Glomerular visceral epithelial cell (primary cell): ENCODE results near the gene DHRS7B.
"Not testable (repeated sequence)": the region's sequence is repeated elsewhere in the genome, so short reads cannot be mapped to it uniquely, and the experiment has no call there.

Experiments
- DNase-seq: peaks from one replicate; pipeline ENCODE4 v3.0.0-alpha.2; 2016; ENCODE audit errors: extremely low spot score

The DHRS7B gene

DNA sequence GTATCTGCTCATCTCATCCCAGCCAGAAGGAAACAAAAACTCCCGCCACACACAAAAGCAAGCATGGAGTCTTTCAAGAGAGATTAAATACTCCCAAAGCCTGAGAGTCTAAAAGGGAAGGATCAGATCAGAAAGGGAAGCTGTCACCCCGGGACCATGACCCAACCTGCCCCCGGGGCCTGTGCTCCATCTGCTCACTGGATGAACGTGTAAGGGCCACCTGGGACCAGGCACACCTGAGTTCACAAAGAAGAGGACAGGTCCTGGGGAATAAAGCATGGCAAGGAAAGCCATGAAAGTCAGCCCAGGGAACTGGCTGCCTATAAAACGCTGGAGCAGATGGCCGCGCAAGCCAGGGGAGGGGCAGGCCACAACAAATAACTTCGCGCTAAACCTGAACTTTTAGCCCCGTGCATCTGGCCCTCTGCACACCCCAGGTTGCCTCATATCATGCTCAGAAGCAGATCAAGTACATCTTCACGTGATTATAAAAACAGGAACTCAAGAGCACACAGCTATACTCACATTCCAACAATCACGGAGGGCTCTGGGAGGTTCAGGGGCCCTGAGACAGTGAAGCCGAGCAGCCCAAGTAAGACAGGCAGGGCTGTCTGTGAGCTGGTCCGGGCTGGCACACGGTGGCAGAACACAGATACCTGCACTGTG lies 83.8 kb downstream of the DHRS7B start:
- no peak for DNase-seq

DNA sequence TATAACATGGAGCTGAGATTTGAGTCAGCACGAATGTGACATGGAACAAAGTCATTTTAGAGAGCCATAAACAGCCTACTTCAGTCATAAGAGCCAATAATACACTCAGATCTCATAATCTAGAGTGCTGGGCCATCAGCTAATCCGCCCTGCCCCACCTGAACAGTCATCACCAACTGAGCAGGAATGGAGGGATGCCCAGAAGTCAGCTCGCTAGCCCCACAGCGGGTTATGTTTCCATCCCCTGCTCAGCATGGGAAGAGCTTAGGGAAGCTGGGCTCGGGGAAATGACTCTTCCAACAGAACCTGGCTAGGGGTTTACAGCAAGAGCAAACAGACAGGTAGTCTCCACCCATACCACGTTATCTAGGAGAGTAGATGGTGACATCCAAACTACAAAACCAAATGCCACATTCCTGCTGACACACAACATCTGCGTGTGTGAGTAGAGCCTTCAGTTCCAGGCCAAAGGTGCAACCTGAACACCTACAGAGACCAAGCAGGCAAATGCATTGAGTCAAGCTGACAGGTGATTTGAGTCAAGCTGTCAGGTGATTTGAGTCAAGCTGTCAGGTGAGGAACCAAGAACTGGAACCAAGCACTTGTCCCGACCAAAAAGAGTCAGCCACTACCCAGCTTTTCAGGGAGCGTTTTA lies 85.2 kb downstream of the DHRS7B start:
- no peak for DNase-seq

DNA sequence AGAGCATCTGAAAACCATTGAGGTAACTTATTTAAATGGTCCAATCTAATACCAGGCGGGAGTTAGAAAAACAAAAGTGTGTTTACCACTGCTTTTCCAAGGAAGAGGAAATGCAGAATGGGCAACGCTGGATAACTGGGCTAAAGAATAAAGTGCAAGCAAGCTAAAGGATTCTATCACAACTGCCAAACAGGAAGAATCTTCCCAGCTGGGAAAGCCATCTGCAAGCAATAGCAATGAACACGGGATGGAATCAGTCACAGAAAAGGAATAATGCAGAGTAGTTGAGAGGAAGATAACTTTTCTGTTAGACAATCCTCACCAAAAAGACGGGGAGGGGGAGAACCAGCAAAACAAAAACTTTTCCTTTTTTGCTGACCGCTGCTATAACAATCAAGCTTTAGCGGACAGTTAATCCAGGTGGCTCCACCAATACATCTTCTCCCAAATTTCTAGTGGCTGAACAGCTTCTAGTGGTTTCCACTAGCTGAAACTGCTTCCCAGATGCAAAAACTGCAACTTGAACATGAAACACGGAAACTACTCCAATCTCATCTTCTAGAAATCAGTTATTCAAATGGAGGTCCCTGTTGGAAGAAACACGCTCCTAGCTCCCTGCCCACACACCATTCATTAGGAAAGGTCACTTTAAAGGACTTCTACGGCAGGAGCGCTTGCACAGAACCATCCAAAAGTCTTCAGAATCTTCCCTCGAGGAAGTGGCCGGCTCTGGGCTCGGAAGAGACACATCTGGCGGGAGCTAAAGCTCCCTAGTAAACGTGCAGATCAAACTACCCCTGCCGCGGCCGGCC lies 86.3 kb downstream of the DHRS7B start:
- DNase-seq: no peak

DNA sequence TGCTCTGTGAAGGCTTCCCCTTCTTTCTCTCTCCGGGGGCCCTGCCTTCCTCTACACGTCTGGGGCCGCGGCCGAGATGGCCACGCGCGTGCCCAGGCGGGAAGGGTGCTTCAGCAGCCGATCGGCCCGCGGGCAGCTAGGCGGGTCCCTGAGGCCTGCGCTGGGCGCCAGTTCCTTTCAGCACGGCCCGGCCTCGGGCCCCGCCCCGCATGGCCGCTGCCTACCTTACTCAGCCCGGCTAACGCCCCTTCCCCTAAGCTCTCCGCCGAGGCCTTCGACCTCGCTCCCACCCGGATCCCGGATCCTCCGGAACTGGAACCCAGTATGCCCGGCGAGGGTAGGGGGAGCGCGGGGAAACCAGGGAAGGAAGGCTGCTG lies 86.9 kb downstream of the DHRS7B start:
- peak; percentile 39 for DNase-seq

DNA sequence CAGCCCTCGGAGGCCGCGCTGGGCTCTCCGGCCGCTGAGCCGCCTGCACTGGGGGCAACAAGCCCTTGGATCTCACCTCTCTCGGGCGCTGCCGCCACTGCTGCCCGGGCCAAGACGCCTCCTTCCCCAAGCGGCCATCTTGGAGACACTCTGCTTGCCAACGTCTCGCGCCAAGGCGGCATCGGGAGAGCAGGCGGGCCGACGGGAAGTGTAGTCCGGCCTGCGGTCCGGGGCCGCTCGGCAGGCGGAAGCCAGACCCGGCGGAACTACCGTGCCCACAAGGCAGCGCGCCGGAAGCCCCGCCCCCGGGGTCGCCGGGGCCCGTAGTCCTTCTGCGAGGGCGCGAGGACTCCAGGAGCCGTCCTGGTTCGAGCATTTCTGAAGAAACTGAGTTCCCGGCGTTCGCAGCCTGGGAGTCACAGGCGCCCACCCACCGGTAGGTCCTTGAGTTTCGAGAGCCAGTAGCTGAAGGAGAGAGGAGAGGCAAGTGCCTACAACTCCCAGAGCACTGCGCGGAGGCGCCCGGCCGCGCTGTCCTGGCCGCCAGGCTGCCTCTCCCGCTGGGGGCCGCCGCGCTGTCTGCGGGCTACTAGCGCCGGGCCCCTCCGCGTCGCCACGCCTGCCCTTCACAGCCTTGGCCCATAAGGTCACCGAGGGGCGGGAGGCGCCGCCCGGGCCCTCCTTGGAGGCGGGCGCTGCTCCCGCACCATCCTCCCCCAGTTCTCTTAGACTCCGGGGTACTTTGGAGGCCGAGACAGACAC lies 87.4 kb downstream of the DHRS7B start, which contains the start of gene TMEM11:
TMEM11 (minus strand) TSS at position 147 of the 762 bp plus-strand sequence; CDS start at position 138, 9 bp downstream.
- DNase-seq: peak; percentile 96

DNA sequence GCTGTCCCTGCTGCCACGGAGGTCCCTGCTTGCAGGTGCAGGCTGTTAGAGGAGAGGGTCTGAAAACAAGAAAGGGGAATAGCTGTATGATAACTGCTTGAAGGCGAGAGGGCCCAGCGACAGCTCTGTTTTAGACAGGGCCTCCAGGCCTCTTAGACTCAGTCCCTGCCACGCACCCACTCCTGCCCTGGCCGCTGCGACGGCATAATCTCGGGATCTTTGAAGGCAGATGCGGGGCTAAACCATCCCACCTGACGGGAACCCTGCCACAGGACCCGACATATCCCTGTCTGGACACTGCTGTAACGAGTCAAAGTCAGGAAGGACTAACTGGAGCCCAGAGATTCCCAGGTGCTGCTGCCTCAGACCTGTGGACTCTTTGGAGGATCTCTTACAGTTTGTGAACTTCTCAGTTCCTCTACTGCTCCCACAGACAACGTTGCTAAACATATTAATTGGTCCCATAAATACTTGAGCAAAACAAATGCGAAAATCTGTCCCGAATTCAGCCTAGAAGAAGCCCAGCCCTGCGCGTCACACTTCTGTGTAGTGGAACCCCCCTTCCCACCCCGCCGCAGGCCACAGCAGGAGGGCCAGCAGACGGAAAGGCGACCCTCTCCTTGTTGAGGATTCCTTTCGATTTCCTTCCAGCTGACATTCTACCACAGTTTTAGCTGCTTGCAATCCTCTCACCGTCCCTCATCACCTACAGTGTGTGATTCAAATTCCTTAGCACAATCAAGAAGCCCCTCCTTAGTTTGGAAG lies 88.2 kb downstream of the DHRS7B start:
- no peak for DNase-seq

DNA sequence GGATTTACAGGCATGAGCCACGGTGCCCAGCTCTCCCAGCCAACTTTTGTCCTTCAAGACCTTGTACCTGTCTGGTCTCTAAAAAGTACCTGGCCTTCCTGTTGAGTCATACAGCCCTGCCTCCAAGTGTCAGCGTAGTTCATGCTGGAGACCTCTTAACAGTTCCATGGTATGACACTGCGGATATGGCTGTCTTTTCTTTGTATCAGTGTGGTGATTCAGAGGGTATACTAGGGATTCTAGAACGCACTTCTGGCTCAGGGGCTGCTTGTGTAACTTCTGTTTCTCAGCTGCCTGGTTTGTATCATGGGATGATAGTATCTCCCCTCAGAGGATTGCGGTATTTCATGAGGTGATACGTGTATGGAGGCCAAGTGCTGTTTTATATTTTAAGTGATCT lies 89.2 kb downstream of the DHRS7B start:
- no peak for DNase-seq

DNA sequence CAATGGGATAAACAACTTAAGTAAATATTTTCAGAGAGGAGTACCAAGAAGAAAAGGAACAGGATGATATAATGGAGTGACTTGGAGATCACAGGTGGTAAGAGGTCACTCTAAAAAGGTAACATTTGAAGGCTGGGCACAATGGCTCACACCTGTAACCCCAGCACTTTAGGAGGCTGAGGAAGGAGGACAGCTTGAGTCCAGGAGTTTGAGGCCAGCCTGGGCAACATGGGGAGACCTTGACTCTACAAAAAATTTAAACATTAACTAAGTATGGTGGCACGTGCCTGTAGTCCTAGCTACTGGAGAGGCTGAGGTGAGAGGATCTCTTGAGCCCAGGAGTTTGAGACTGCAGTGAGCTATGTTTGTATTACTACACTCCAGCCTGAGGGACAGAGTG lies 90.6 kb downstream of the DHRS7B start:
- DNase-seq: no peak

DNA sequence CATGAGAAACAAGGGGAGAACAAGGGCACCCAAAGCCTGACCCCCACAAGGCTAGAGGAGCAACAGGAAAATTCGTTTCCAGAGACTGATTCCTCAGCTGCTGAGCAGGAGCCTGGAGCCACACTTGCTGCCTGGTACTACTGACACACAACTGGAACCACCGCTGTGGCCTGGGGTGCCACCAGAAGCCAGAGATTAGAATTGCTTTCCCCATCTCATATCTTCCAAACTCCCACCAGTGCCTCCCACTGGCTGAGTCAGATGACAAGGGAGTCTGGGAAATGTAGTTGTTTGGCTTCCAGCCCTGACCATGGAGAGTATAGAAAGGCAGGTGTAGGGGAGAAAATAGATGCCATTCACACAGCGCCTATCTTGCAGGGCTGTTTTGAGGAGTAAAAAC lies 91.3 kb downstream of the DHRS7B start:
- no peak for DNase-seq

DNA sequence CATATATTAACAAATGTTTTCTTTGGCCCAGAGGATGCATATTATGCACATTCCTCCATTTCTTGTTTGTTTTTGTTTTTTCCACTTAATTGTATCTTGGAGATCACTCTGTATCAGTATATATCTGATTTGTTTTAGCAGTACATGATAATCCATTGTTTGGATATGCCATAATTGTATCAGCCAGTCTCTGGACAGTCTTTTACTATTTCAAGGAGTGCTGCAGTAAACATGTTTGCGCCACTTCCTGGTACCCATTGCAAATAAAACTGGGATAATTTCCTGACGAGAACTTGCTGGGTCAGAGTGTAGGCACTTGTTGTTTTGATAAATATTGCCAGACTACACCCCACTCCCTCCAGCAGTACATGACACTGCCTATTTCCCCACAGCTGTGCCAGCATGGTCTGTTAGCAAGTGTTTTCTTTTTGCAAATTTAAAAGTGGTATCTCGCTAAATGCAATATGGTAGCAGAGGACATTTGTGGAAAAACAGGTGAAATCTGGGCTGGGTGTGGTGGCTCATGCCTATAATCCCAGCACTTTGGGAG lies 92.1 kb downstream of the DHRS7B start:
- DNase-seq: no peak

DNA sequence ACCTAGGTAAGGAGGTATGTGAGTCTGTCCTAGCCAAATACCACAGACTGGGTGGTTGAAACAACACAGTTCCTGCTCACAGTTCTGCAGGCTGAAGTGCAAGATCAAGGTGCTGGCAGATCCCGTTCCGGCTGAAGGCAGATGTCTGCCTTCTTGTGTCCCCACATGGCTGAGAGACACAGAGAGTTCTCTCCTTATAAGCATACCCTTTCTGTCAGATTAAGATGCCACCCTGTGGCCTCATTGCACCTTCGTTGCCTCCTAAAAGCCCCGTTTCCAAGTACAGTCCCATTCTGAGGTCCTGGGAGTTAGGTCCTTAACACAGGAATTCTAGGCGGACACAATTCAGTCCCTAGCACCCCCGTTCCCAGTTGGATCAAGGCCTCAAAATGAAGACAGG lies 96.3 kb downstream of the DHRS7B start:
- DNase-seq: no peak

DNA sequence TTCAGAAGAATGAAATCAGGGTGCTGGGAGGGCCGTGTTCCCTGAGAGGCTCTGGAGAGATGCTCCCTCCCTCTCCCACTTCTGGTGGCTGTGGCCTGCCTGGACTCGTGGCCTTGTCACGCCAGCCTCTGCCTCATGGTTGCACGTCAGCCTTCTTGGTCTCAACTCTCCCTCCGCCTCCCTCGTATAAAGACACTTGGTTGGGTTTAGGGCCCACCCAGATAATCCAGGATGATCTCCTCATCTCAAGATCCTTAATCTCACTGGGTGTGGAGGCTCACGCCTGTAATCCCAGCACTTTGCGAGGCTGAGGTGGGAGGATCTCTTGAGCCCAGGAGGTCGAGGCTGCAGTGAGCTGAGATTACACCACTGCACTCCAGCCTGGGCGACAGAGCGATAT lies 100.5 kb downstream of the DHRS7B start:
- not testable (repeated sequence) for DNase-seq

DNA sequence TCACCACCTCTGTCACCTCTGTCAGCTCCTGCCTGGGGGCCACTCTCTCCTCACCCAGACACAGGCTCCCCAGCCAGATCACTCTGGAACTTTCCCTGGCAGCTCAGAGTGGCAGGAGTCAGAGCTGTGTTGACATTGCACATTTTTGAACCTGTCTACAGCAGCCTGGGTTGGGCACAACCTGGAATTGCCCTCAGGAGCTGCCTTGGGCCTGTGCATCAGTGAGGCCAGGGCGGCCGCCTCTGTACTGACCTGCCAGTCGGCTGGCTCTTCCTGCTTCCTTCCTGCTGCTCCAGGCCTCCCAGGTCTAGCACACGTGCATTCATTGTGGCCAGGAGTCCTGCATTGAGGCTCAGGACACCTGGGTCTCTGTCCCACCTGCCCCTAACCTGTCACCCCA lies 101.3 kb downstream of the DHRS7B start:
- no peak for DNase-seq

DNA sequence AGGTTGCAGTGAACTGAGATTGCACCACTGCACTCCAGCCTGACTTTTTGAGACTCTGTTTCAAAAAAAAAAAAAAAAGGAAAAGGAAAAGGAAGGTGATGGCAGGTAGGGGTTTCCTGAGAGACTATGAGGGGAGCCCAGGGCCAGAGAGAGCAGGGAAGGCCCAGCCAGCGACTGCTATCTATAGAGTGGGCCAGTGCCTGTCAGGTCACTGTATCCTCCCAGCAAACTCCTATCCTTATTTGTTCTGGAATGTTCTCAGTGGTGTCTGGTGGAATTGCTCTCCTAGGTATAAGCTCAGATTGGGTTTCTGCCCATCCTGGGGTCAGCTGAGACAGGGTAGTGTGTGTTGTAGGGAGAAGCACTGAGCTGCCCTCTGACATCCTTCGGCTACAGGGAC lies 102.1 kb downstream of the DHRS7B start:
- DNase-seq: no peak

DNA sequence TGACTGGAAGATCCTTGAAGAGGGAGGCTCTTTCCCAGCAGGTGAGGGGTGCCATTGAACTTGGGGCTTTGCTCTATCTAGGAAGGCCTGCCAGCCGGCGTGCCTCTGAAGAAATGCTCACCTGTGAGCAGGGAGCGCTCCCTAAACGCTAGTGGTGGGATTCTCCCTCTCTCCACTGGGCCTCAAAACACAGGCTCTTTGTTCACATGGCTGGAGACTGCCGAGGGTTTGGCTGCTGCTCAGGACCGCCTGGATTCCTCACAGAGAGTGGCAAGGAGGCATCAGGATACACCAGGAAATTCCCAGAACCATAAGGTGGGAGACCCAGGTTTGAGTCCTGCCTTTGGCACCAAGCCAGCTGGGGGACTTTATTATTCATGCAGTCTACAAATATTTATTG lies 104.8 kb downstream of the DHRS7B start:
- no peak for DNase-seq

DNA sequence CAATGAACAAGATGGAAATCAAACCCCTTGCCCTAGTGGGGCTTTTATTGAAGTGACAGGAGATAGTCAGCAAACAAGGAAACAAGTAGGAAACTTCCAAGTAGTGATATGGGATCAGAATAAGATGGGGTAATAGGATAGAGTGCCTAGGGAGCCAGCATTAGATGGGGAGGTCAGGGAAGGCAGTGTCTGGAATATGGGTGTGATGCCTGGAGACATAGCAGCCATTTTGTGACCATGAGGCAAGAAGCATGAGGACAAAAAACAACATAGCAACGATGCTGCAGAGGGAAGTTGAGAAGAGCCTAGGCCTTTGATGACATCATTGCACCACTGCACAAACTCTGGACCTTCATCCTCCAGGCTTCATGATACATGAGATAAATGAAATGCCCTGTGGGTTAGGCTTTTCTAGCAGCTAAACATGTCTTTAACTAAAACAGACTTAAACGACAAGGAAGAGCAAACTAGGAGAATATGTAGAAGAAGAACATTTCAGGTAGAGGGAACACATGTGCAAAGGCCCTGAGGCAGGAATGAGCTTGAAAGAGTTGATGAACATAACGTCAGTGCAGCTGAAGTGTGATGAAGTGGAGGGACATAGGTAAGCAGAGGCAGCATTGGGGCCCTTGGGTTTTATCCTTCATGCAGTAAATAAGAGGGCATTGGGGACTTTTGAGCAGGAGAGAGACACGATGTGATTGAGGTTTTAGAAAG lies 105.4 kb downstream of the DHRS7B start:
- DNase-seq: no peak

DNA sequence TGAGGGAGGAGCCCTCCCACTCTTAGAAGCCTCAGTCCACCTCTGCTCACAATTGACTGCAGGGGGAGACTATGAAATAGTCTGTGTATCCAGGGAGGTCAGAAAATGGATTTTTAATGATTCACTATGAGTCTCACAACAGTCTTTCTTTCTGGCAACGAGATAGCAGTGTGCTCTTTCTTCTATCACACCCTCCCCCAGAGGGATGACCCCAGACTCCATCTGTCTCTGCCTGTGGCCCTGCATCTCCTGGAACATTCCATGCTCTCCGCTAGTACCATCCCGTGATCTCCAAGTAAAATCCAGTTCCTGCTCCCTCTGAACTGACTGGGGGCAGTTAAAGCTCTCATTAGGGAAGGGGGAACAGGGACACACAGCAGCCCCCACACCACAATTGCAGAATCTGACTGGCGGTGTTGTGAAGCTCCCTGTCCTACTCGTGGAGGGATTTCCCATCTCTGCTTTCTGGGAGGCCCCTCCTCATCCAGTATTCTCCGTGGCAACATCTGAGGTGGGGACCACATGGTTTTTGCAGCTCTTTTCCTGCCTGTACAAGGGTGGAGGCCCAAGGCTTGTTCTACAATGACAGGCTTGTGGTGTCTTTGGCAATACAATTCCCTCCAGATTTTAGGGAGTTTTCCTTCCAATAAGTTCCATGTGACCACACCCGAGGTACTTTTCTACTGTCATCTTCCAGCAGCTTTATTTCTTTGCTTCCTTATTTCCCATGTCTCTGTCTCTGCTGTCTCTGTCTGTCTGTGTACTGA lies 107.0 kb downstream of the DHRS7B start:
- DNase-seq: no peak

DNA sequence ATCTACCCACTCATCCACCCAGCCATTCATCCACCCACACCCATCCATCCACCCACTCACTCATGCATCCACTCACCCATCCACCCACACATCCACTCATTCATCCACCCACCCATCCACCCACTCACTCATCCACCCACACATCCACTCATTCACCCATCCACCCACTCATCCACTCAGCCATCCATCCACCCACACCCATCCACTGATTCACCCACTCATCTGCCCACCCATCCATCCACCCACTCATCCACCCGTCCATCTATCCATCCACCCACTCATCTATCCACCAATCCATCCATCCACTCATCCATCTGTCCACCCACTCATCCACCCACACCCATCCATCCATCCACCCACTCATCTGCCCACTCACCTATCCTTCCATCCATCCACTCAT lies 109.2 kb downstream of the DHRS7B start:
- no peak for DNase-seq

DNA sequence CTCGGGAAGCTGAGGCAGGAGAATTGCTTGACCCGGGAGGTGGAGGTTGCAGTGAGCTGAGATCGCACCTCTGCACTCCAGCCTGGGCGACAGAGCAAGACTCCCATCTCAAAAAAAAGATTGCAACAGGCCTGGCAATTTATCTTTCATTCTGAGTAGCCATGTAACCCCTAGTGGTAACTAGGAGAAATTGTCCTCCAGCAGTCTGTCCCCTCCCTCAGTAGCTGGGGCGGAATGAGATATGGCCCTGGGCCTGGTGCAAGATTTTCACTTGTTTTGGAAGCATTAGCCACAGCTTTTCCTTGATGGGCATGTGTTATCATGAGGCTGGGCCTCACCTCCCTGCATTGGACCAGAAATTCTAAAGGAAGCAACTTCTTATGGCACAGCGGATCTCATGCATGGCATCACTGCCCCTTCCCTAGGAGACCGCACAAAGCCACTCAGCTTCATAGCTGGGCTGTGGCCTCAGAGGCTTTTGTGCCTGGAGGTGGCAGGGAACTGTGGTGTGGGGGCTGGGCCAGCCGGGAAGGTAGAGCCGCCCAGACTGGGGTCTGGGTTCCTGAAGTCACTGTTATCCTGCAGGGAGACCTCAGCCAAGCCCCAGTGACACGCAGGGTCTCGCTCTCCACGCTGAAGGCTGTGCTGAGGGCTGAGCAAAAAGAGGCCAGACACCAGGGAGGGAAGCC lies 113.1 kb downstream of the DHRS7B start:
- peak; percentile 21 for DNase-seq
